ENCODE data around the gene DAAM1.

DNA sequence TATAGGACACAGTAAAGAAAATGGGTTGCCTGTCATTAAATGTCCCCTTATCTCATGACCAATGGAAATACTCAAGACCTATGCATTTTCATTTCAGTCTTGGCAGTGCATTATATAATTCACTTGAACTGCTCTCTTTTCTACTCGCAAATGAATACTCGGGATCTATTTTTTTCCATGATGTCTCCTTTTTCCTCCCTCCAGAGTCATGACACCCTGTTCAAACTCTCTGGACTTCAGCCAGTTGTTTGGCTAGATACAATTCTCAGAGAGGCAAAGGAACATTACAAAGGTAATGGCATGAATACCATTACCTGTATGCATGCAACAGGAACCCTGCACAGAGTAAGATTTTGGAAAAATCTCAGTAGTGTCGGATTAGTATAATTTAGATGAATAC lies 145.8 kb downstream of the DAAM1 start:
- TF ChIP-seq, protein P1, sequence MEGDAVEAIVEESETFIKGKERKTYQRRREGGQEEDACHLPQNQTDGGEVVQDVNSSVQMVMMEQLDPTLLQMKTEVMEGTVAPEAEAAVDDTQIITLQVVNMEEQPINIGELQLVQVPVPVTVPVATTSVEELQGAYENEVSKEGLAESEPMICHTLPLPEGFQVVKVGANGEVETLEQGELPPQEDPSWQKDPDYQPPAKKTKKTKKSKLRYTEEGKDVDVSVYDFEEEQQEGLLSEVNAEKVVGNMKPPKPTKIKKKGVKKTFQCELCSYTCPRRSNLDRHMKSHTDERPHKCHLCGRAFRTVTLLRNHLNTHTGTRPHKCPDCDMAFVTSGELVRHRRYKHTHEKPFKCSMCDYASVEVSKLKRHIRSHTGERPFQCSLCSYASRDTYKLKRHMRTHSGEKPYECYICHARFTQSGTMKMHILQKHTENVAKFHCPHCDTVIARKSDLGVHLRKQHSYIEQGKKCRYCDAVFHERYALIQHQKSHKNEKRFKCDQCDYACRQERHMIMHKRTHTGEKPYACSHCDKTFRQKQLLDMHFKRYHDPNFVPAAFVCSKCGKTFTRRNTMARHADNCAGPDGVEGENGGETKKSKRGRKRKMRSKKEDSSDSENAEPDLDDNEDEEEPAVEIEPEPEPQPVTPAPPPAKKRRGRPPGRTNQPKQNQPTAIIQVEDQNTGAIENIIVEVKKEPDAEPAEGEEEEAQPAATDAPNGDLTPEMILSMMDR (IDR thresholded peaks at IDR 0.05) = no peak
- TF ChIP-seq POLR2A (IDR thresholded peaks at IDR 0.05) (no peak), POLR2AphosphoS5 (IDR thresholded peaks at IDR 0.05; ENCODE audit: insufficient read depth in 1 of 2, low read depth in 1 of 2) (no peak)
